ENCODE data around the gene DKKL1. TPM values are rescaled to one million over a fixed set of nuclear protein-coding genes. Genes with fewer than 3 reads are reported as not detected.

The DKKL1 gene
- total and polyA plus RNA-seq, 2 experiments from 2014 or later = 0.76 to 2.9 TPM

DNA sequence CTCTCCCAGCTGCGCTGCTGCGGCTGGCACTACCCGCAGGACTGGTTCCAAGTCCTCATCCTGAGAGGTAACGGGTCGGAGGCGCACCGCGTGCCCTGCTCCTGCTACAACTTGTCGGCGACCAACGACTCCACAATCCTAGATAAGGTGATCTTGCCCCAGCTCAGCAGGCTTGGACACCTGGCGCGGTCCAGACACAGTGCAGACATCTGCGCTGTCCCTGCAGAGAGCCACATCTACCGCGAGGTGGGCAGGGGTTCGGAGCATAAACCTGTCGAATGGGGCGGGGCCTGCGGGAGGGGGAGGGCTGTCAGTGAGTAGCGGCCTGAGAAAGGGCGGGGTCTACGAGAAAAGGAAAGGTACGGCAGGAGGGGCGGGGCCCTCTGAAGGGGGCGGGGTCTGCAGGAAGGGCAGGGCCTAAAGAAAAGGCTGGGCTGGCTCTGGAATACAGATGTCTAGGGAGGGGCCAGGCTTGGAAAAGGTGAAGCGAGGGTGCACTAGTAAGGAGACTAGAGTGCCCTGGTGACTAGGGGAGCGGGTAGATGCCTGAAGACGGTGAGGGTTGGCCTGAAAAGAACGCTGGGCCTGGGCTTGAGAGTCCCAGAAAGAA, 24.9 kb upstream of the DKKL1 start:
- Histone ChIP-seq H3K4me1 (ENCODE audit: insufficient read depth) (peaks cover 15% of the 10 kb centered on the region), H4K20me1 (replicated peaks; ENCODE audit: insufficient read depth) (peaks cover 8% of the 10 kb centered on the region; the same call in 1 of the 2 replicates), H3F3A (replicated peaks; ENCODE audit: low read depth) (peaks cover 10% of the 10 kb centered on the region; the same call in 1 of the 2 replicates), H3K9me2 (ENCODE audit: insufficient read depth) (no peaks in the 10 kb centered on the region), H3K4me2 (peak overlapping the region; percentile 90), H3K27me3 (ENCODE audit: insufficient read depth) (peaks cover 24% of the 10 kb centered on the region), H3K27ac (ENCODE audit: low read depth) (peak overlapping the region; percentile 81), H3K36me3 (ENCODE audit: insufficient read depth) (peaks cover 17% of the 10 kb centered on the region; the same call in 1 of the 2 replicates), H2AFZ (no peak overlapping the region), H3K4me3 (peak overlapping the region; percentile 57), H3K79me2 (replicated peaks; ENCODE audit: insufficient read depth) (no peaks in the 10 kb centered on the region)
- ATAC-seq (peak; percentile 69), DNase-seq (ENCODE audit: low spot score) (peak; percentile 99)
- TF ChIP-seq ZNF331 (CRISPR knock-in tag; IDR thresholded peaks at IDR 0.05; ENCODE audit: low read depth) (no peak), POLR2AphosphoS5 (IDR thresholded peaks at IDR 0.05; ENCODE audit: low read depth) (peak; percentile 64)
- Mint-ChIP-seq H3K27ac (peak overlapping the region; percentile 95), H3K4me1 (peaks cover 24% of the 10 kb centered on the region), H3K9me3 (no peaks in the 10 kb centered on the region; the same call in 1 of the 3 replicates), H3K27me3 (ENCODE audit: insufficient read depth, low read depth, poor library complexity) (peaks cover 36% of the 10 kb centered on the region), H3K4me3 (peak overlapping the region; percentile 73), H3K36me3 (ENCODE audit: low read depth) (peaks cover 41% of the 10 kb centered on the region)

DNA sequence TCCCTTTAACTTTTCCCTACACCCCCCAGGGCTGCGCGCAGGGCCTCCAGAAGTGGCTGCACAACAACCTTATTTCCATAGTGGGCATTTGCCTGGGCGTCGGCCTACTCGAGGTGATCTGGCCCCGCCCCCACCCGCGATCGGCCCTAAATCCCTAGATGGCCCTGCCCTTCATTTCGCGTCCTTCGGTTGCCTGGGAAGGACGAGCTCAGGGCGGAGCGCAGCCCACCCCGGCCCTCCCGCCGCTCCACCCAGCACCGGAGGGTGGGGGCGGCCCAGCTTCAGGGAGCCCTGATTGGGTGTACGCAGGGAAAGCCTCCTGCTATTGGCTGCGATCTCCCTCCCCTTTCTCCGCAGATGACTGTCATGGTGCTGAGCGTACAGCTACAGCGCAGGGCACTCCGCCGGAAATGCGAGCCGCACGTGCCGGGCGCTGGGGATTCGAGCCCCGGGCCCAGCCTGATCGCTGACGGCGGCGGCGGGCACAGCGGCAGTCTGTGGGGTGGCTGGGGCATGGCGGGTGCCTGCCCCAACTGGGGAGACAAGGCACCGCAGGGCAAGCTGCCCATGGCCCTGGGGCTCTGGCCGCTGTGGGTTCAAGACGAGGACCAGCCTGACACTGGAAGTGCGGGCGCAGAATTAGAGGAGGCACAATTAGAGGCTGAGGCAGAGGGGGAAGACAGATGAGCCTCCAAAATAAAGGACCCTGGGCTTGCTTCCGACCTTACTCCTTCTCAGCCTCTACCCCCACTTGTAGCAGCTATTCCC, 24.2 kb upstream of the DKKL1 start:
- no peaks in the 10 kb centered on the region for H3K79me2 ChIP-seq (replicated peaks; ENCODE audit: insufficient read depth)
- H3K9me2 ChIP-seq (ENCODE audit: insufficient read depth) = no peaks in the 10 kb centered on the region
- no peak overlapping the region for H2AFZ ChIP-seq
- H3K4me3 ChIP-seq = peak overlapping the region; percentile 57
- peak; percentile 82 for ATAC-seq
- peaks cover 8% of the 10 kb centered on the region; the same call in 1 of the 2 replicates for H4K20me1 ChIP-seq (replicated peaks; ENCODE audit: insufficient read depth)
- Mint-ChIP-seq H3K27me3 (ENCODE audit: insufficient read depth, low read depth, poor library complexity) (peaks cover 31% of the 10 kb centered on the region), H3K36me3 (ENCODE audit: low read depth) (peaks cover 47% of the 10 kb centered on the region), H3K9me3 (no peaks in the 10 kb centered on the region; the same call in 1 of the 3 replicates), H3K4me3 (peak overlapping the region; percentile 73), H3K27ac (peak overlapping the region; percentile 95), H3K4me1 (peaks cover 24% of the 10 kb centered on the region)
- peaks cover 23% of the 10 kb centered on the region for H3K36me3 ChIP-seq (ENCODE audit: insufficient read depth)
- peaks cover 12% of the 10 kb centered on the region; the same call in 1 of the 2 replicates for H3F3A ChIP-seq (replicated peaks; ENCODE audit: low read depth)
- H3K4me2 ChIP-seq = peak overlapping the region; percentile 90
- peak; percentile 97 for DNase-seq (ENCODE audit: low spot score)
- H3K27ac ChIP-seq (ENCODE audit: low read depth) = peak overlapping the region; percentile 81
- H3K4me1 ChIP-seq (ENCODE audit: insufficient read depth) = peaks cover 15% of the 10 kb centered on the region
- peaks cover 24% of the 10 kb centered on the region for H3K27me3 ChIP-seq (ENCODE audit: insufficient read depth)
- no peak for TF ChIP-seq EZH2 (IDR thresholded peaks at IDR 0.05; ENCODE audit: low read depth, unreplicated experiment)
- TF ChIP-seq, protein P1, sequence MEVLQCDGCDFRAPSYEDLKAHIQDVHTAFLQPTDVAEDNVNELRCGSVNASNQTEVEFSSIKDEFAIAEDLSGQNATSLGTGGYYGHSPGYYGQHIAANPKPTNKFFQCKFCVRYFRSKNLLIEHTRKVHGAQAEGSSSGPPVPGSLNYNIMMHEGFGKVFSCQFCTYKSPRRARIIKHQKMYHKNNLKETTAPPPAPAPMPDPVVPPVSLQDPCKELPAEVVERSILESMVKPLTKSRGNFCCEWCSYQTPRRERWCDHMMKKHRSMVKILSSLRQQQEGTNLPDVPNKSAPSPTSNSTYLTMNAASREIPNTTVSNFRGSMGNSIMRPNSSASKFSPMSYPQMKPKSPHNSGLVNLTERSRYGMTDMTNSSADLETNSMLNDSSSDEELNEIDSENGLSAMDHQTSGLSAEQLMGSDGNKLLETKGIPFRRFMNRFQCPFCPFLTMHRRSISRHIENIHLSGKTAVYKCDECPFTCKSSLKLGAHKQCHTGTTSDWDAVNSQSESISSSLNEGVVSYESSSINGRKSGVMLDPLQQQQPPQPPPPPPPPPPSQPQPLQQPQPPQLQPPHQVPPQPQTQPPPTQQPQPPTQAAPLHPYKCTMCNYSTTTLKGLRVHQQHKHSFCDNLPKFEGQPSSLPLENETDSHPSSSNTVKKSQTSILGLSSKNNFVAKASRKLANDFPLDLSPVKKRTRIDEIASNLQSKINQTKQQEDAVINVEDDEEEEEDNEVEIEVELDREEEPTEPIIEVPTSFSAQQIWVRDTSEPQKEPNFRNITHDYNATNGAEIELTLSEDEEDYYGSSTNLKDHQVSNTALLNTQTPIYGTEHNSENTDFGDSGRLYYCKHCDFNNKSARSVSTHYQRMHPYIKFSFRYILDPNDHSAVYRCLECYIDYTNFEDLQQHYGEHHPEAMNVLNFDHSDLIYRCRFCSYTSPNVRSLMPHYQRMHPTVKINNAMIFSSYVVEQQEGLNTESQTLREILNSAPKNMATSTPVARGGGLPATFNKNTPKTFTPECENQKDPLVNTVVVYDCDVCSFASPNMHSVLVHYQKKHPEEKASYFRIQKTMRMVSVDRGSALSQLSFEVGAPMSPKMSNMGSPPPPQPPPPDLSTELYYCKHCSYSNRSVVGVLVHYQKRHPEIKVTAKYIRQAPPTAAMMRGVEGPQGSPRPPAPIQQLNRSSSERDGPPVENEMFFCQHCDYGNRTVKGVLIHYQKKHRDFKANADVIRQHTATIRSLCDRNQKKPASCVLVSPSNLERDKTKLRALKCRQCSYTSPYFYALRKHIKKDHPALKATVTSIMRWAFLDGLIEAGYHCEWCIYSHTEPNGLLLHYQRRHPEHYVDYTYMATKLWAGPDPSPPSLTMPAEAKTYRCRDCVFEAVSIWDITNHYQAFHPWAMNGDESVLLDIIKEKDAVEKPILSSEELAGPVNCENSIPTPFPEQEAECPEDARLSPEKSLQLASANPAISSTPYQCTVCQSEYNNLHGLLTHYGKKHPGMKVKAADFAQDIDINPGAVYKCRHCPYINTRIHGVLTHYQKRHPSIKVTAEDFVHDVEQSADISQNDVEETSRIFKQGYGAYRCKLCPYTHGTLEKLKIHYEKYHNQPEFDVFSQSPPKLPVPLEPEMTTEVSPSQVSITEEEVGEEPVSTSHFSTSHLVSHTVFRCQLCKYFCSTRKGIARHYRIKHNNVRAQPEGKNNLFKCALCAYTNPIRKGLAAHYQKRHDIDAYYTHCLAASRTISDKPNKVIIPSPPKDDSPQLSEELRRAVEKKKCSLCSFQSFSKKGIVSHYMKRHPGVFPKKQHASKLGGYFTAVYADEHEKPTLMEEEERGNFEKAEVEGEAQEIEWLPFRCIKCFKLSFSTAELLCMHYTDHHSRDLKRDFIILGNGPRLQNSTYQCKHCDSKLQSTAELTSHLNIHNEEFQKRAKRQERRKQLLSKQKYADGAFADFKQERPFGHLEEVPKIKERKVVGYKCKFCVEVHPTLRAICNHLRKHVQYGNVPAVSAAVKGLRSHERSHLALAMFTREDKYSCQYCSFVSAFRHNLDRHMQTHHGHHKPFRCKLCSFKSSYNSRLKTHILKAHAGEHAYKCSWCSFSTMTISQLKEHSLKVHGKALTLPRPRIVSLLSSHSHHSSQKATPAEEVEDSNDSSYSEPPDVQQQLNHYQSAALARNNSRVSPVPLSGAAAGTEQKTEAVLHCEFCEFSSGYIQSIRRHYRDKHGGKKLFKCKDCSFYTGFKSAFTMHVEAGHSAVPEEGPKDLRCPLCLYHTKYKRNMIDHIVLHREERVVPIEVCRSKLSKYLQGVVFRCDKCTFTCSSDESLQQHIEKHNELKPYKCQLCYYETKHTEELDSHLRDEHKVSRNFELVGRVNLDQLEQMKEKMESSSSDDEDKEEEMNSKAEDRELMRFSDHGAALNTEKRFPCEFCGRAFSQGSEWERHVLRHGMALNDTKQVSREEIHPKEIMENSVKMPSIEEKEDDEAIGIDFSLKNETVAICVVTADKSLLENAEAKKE (CRISPR knock-in tag; IDR thresholded peaks at IDR 0.05) = no peak
- no peak for TF ChIP-seq ZNF331 (CRISPR knock-in tag; IDR thresholded peaks at IDR 0.05; ENCODE audit: low read depth)
- TF ChIP-seq, protein P2, sequence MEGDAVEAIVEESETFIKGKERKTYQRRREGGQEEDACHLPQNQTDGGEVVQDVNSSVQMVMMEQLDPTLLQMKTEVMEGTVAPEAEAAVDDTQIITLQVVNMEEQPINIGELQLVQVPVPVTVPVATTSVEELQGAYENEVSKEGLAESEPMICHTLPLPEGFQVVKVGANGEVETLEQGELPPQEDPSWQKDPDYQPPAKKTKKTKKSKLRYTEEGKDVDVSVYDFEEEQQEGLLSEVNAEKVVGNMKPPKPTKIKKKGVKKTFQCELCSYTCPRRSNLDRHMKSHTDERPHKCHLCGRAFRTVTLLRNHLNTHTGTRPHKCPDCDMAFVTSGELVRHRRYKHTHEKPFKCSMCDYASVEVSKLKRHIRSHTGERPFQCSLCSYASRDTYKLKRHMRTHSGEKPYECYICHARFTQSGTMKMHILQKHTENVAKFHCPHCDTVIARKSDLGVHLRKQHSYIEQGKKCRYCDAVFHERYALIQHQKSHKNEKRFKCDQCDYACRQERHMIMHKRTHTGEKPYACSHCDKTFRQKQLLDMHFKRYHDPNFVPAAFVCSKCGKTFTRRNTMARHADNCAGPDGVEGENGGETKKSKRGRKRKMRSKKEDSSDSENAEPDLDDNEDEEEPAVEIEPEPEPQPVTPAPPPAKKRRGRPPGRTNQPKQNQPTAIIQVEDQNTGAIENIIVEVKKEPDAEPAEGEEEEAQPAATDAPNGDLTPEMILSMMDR (conservative IDR thresholded peaks at IDR 0.05; ENCODE audit: low read depth in 2 of 2) = no peak
- TF ChIP-seq, protein P3, sequence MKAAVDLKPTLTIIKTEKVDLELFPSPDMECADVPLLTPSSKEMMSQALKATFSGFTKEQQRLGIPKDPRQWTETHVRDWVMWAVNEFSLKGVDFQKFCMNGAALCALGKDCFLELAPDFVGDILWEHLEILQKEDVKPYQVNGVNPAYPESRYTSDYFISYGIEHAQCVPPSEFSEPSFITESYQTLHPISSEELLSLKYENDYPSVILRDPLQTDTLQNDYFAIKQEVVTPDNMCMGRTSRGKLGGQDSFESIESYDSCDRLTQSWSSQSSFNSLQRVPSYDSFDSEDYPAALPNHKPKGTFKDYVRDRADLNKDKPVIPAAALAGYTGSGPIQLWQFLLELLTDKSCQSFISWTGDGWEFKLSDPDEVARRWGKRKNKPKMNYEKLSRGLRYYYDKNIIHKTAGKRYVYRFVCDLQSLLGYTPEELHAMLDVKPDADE (IDR thresholded peaks at IDR 0.05) = peak; percentile 39
- TF ChIP-seq JUNB (IDR thresholded peaks at IDR 0.05; ENCODE audit: unreplicated experiment) = no peak

All from GM23338 (cell line).